Aorta (tissue), 5 donors: Measurements from ENCODE around the gene GLIPR2. TPM values are rescaled to one million over a fixed set of nuclear protein-coding genes. Genes with fewer than 3 reads are reported as not detected.
"Not testable (repeated sequence)": the region's sequence is repeated elsewhere in the genome, so short reads cannot be mapped to it uniquely, and the experiment has no call there.

Source experiments
- ATAC-seq: fragments of 200-7000 bp; cut with Tn5 transposase; one replicate; pipeline ENCODE4 v1.9.1; 2022; ENCODE audit warnings: moderate library complexity; ENCODE audit not compliant: low FRiP score
- DNase-seq, 2 donors: peaks; one replicate each; pipeline ENCODE4 v3.0.0-alpha.2; 2020
- H3K27ac ChIP-seq, 2 donors: one replicate each; pipeline ENCODE4 v1.5.1; 2013; ENCODE audit warnings: low read length in 2 of 2, mild to moderate bottlenecking in 2 of 2, moderate library complexity in 2 of 2, control low read depth in 1 of 2, inconsistent platforms in 1 of 2, low read depth in 1 of 2
- H3K27me3 ChIP-seq, 2 donors: one replicate each; pipeline ENCODE4 v1.6.1; 2013; ENCODE audit warnings: control low read depth in 1 of 2, low read length in 1 of 2, mild to moderate bottlenecking in 1 of 2, moderate library complexity in 1 of 2; ENCODE audit not compliant: insufficient read depth in 2 of 2, control insufficient read depth in 1 of 2
- H3K36me3 ChIP-seq, 2 donors: one replicate each; pipeline ENCODE4 v1.6.1; 2013; ENCODE audit warnings: control low read depth in 1 of 2, low read length in 1 of 2, mild to moderate bottlenecking in 1 of 2; ENCODE audit not compliant: insufficient read depth in 2 of 2, control insufficient read depth in 1 of 2
- H3K4me1 ChIP-seq, 2 donors: one replicate each; pipeline ENCODE4 v1.6.1; 2013; ENCODE audit warnings: low read length in 2 of 2, control low read depth in 1 of 2, mild to moderate bottlenecking in 1 of 2, moderate library complexity in 1 of 2; ENCODE audit not compliant: insufficient read depth in 2 of 2, control insufficient read depth in 1 of 2
- H3K4me3 ChIP-seq, 2 donors: one replicate each; pipeline ENCODE4 v1.5.1; 2013; ENCODE audit warnings: low read length in 2 of 2, control low read depth in 1 of 2, mild to moderate bottlenecking in 1 of 2
- H3K9me3 ChIP-seq: one replicate; pipeline ENCODE4 v1.6.1; 2013; ENCODE audit warnings: mild to moderate bottlenecking, low read length; ENCODE audit not compliant: control insufficient read depth
- WGBS, 2 donors: extraction: QIAGEN DNeasy Blood & Tissue Kit; methylation state at CpG; one replicate each; pipeline ENCODE4 v1.1.7; 2013; 5-methylcytosine and 5-hydroxymethylcytosine counted together
- intact Hi-C, 2 donors: fragments of 100-400 bp; cut with DNase I; formaldehyde crosslinking; loops; one replicate each; pipeline versions ENCODE4 v1.14.2 to v1.15.0; 2022
- polyA plus RNA-seq, 2 donors: library from polyadenylated mRNA; stranded (reverse); fragments of 200-250 nt; gene quantifications; one replicate each; pipeline ENCODE4 v1.2.3, GENCODE V29; 2013
- total RNA-seq, 2 donors: library from RNA; stranded (reverse); fragmentation: NEBNext Ultra II Directional; extraction: Animal tissue kit (Norgen Biotek cat#: 25700); gene quantifications; one replicate each; pipeline ENCODE4 v1.2.1, GENCODE V29; 2021
- donor health status: healthy with polysubstance abuse.
- donor health status: Bipolar disorder and iron deficiency.
- donor health status: DM: no; HTN: no; CAD: no.
- donor health status: DM: no; HTN: no; CAD: no.
- donor health status: DM: yes; HTN: yes; CAD: no.

GLIPR2 gene
- total and polyA plus RNA-seq, 4 donors, result 26.9 to 56.5 (median 34.9) TPM

GRCh38 chr9:36160126-36160525 lies 23.6 kb downstream of the GLIPR2 start:
- H3K27me3 ChIP-seq, H3K4me1 ChIP-seq, ATAC-seq, H3K36me3 ChIP-seq, DNase-seq, H3K9me3 ChIP-seq, intact Hi-C loops, H3K27ac ChIP-seq, H3K4me3 ChIP-seq: not testable (repeated sequence)
- WGBS, 2 donors, result 72 to 86% methylated on average over 11 of the region's 11 CpGs

- H3K4me1 ChIP-seq, result no peaks in the 10 kb centered on the region
- peak overlapping the region; percentile 14 to 32 for H3K27ac ChIP-seq
- no peaks in the 10 kb centered on the region for H3K36me3 ChIP-seq
- H3K4me3 ChIP-seq, result no peak overlapping the region
- WGBS, 2 donors, result 35 to 37% methylated on average over 2 of the region's 2 CpGs
- DNase-seq (no peak), ATAC-seq (peak; percentile 42)
- intact Hi-C loops, result no loop called here
- no peaks in the 10 kb centered on the region for H3K27me3 ChIP-seq
- no peaks in the 10 kb centered on the region for H3K9me3 ChIP-seq
Observed at GRCh38 chr9:36161187-36161586, 24.7 kb downstream of the GLIPR2 start.

- intact Hi-C loops, result no loop called here
- Histone ChIP-seq H3K4me1 (no peaks in the 10 kb centered on the region), H3K27ac (peak overlapping the region in 1 of 2 donors; percentile 21)
Observed at GRCh38 chr9:36162211-36162738, 25.7 kb downstream of the GLIPR2 start.

GRCh38 chr9:36163049-36163785 lies 26.7 kb downstream of the GLIPR2 start:
- H3K4me3 ChIP-seq, result no peak overlapping the region
- no peaks in the 10 kb centered on the region for H3K4me1 ChIP-seq
- 4 to 9% methylated on average over 9 of the region's 9 CpGs for WGBS, 2 donors
- DNase-seq (peak; percentile 86 to 90), ATAC-seq (peak; percentile 77)
- no peaks in the 10 kb centered on the region for H3K27me3 ChIP-seq
- no peaks in the 10 kb centered on the region for H3K36me3 ChIP-seq
- intact Hi-C loops, result no loop called here
- H3K9me3 ChIP-seq, result no peaks in the 10 kb centered on the region
- H3K27ac ChIP-seq, result peak overlapping the region; percentile 54 to 69

More at GRCh38 chr9:36162211-36162738, 25.7 kb downstream of the GLIPR2 start:
- H3K36me3 ChIP-seq, result no peaks in the 10 kb centered on the region
- no peaks in the 10 kb centered on the region for H3K27me3 ChIP-seq
- no peak for ATAC-seq
- WGBS, 2 donors, result 90% methylated on average over 17 of the region's 17 CpGs
- DNase-seq, result no peak
- no peaks in the 10 kb centered on the region for H3K9me3 ChIP-seq
- no peak overlapping the region for H3K4me3 ChIP-seq

- no peaks in the 10 kb centered on the region for H3K27me3 ChIP-seq
- no peaks in the 10 kb centered on the region for H3K36me3 ChIP-seq
- intact Hi-C loops, result no loop called here
- ATAC-seq (no peak), DNase-seq (no peak)
- H3K4me3 ChIP-seq, result no peak overlapping the region
- H3K9me3 ChIP-seq, result no peaks in the 10 kb centered on the region
- H3K27ac ChIP-seq, result peak overlapping the region in 1 of 2 donors; percentile 69
- H3K4me1 ChIP-seq, result no peaks in the 10 kb centered on the region
- 30 to 34% methylated on average over 4 of the region's 4 CpGs for WGBS, 2 donors
Observed at GRCh38 chr9:36163786-36164170, 27.2 kb downstream of the GLIPR2 start.

- Histone ChIP-seq H3K27ac (no peak overlapping the region), H3K27me3 (no peaks in the 10 kb centered on the region), H3K36me3 (no peaks in the 10 kb centered on the region), H3K4me1 (no peaks in the 10 kb centered on the region), H3K9me3 (no peaks in the 10 kb centered on the region), H3K4me3 (no peak overlapping the region)
- intact Hi-C loops, result no loop called here
- ATAC-seq, result no peak
- DNase-seq, result peak in 1 of 2 donors; percentile 78
- 68 to 74% methylated on average over 6 of the region's 6 CpGs for WGBS, 2 donors
Observed at GRCh38 chr9:36164372-36164771, 27.8 kb downstream of the GLIPR2 start.

- ATAC-seq (no peak), DNase-seq (peak in 1 of 2 donors; percentile 52)
- Histone ChIP-seq H3K4me3 (no peak overlapping the region), H3K27ac (peak overlapping the region in 1 of 2 donors; percentile 2), H3K4me1 (no peaks in the 10 kb centered on the region), H3K36me3 (no peaks in the 10 kb centered on the region), H3K27me3 (no peaks in the 10 kb centered on the region), H3K9me3 (no peaks in the 10 kb centered on the region)
- intact Hi-C loops, result no loop called here
- WGBS, 2 donors, result 85 to 87% methylated on average over 3 of the region's 3 CpGs
Observed at GRCh38 chr9:36164989-36165388, 28.5 kb downstream of the GLIPR2 start.

- DNase-seq (no peak), ATAC-seq (peak; percentile 69)
- Histone ChIP-seq H3K27ac (no peak overlapping the region), H3K27me3 (no peaks in the 10 kb centered on the region), H3K9me3 (no peaks in the 10 kb centered on the region), H3K36me3 (no peaks in the 10 kb centered on the region), H3K4me3 (no peak overlapping the region), H3K4me1 (no peaks in the 10 kb centered on the region)
- 5 to 7% methylated on average over 12 of the region's 12 CpGs for WGBS, 2 donors
- intact Hi-C loops, result loop anchor here (1.0 to 2.0 kb wide), 4 partner anchors 17 to 63 kb away; partner anchors contain the start of gene GLIPR2 (in 1 of the 2)
Observed at GRCh38 chr9:36165826-36166167, 29.3 kb downstream of the GLIPR2 start.
